ENCODE data around the gene FNIP2.

GRCh38 chr4:158841540-158841939, 72.7 kb downstream of the FNIP2 start:
- TF ChIP-seq EZH2 (IDR thresholded peaks at IDR 0.05; ENCODE audit: borderline replicate concordance, low read length): no peak
- TF ChIP-seq, protein P1, sequence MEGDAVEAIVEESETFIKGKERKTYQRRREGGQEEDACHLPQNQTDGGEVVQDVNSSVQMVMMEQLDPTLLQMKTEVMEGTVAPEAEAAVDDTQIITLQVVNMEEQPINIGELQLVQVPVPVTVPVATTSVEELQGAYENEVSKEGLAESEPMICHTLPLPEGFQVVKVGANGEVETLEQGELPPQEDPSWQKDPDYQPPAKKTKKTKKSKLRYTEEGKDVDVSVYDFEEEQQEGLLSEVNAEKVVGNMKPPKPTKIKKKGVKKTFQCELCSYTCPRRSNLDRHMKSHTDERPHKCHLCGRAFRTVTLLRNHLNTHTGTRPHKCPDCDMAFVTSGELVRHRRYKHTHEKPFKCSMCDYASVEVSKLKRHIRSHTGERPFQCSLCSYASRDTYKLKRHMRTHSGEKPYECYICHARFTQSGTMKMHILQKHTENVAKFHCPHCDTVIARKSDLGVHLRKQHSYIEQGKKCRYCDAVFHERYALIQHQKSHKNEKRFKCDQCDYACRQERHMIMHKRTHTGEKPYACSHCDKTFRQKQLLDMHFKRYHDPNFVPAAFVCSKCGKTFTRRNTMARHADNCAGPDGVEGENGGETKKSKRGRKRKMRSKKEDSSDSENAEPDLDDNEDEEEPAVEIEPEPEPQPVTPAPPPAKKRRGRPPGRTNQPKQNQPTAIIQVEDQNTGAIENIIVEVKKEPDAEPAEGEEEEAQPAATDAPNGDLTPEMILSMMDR (conservative IDR thresholded peaks at IDR 0.05 in 1 of 2, IDR thresholded peaks at IDR 0.05 in 1 of 2; ENCODE audit: extremely low read depth in 1 of 2, insufficient read depth in 1 of 2, low read depth in 1 of 2, low read length in 2 of 2): no peak

Measured in mammary epithelial cell (primary cell).